HG03095 (cell line): Measurements from ENCODE around the gene DHX34.
A peak's percentile ranks its signal among the peaks of the same experiment; 100 is the strongest.
"Not testable (repeated sequence)": the region's sequence is repeated elsewhere in the genome, so short reads cannot be mapped to it uniquely, and the experiment has no call there.

Experiments
- ATAC-seq: cut with Tn5 transposase; IDR thresholded peaks from one replicate; pipeline ENCODE4 v1.9.1; 2021; ENCODE audit warnings: moderate library complexity; ENCODE audit not compliant: unreplicated experiment

The DHX34 gene

DNA sequence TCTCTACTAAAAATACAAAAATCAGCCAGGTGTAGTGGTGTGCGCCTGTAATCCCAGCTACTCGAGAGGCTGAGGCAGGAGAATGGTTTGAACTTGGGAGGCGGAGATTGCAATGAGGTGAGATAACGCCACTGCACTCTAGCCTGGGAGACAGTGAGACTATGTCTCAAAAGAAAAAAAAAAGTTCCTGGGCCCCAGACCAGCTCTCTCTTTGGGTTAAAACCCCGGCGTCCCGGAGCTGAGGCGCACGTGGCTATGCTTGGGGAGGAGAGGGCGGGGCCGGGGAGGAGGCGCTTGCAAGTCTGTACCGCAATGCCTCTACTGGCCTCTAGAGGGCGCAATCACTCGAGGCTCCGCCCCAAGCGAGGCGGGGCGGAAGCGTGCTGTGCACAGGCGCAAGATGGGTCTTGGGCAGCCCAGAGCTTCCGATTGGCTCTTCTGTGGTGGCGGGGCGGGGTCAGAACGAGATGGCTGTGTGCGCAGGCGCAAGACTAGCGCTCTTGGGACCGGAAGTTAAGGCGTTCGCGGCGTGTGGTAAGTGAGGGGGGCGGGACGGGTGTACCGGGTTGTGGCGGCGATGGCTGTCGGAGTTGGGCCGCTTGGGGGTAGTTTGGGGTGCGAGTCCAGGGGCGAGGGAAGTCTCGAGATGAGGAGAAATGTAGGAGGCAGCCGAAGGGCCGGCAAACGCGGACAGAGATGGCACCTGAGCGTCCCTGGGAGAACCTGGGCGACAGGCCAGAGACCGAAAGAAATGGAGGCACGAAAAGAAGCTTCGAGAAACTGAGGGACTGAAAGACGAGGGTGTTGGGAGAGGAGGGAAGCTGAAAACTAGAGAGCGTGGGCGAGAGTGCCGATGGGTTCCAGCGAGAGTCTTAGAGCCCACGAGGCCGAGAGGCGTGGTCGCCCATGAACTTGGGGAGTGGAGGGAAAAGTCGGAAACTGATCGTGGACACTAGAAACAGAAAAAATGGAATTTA is at the start of gene DHX34:
Gene DHX34 (plus strand): TSS at position 497 of the 977 bp plus-strand sequence. CDS start 3,716 bp downstream, outside the sequence.
- peak; percentile 90 for ATAC-seq

- ATAC-seq, result not testable (repeated sequence)
Observed at GRCh38 chr19:47300867-47301266, 48.2 kb upstream of the DHX34 start.

GRCh38 chr19:47302249-47302648 is 46.9 kb upstream of the DHX34 start:
- ATAC-seq, result no peak

GRCh38 chr19:47303966-47304365 is 45.1 kb upstream of the DHX34 start:
- no peak for ATAC-seq

DNA sequence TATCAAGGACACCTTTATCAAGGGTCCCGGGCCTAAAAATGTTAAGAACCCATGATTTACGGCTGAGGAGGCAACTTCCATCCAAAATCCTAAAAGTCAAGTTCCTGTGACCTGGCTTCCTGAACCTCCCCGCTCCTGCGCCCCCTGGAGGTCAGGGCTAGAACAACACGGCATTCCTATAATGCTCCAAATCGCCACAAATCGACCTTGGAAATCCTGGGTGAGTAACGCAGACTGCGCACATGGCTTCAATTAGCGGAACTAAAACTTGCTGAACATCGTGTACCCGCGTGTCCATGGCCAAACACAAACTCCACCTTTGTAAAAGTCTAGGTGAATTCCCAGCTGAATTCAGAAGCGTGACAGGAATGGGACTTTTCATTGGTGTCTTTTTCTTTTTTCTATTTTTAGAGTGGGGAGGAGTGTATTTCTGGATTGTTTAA is 43.8 kb upstream of the DHX34 start:
- no peak for ATAC-seq

DNA sequence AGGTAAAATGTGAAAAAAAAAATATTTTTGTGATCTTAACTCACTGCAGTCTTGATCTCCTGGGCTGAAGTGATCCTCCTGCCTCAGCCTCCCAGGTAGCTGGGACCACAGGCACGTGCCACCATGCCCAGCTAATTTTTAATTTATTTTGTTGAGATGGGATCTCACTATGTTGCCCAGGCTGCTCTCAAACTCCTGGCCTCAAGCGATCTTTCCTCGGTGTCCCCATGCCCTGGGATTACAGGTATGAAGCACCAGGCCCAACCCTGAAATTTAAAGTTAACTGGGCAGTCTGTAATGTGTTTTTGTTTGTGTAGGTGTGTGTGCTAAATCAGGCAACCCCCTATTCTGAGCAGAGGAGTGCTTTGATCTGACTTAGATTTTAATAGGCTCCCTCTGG is 42.8 kb upstream of the DHX34 start:
- ATAC-seq, result no peak

DNA sequence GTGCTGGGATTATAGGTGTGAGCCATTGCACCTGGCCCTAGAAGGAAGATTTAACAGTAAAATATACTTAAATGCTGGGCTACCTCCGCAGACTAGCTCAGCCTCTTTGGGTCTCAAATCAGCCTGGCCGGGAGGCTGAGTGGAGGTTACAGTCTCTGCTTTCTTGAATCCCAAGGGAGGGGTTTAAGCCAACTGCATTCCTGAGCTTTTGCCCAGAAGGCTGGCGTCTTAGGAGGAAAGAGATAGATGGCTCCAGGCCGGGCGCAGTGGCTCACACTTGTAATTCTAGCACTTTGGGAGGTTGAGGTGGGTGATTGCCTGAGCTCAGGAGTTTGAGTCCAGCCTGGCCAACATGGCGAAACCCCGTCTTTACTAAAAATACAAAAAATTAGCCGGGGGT is 40.1 kb upstream of the DHX34 start:
- no peak for ATAC-seq

DNA sequence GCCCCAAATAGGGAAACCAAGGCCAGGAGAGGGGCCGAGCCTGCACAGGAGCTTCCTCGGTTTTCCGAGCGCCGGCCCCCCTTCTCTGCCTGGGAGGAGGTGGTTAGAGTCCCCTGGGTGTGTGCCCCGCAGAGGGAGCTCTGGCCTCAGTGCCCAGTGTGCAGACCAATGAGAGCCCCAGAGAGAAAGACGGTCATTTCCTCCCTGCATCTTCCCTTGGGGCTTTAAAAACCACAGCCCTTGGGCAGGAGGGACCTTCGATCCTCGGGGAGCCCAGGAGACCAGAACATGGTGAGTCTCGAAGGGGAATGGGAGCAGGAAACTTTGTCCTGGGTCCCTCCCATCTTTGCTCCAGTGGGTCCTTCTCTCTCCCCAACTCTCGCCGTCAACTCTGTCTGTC is 39.5 kb upstream of the DHX34 start, which contains the start of gene C5AR1:
Gene C5AR1 (plus strand): TSS at position 254 of the 400 bp plus-strand sequence. CDS start 35 bp downstream, at position 289.
- ATAC-seq, result no peak

- no peak for ATAC-seq
Observed at GRCh38 chr19:47310323-47310722, 38.8 kb upstream of the DHX34 start.

DNA sequence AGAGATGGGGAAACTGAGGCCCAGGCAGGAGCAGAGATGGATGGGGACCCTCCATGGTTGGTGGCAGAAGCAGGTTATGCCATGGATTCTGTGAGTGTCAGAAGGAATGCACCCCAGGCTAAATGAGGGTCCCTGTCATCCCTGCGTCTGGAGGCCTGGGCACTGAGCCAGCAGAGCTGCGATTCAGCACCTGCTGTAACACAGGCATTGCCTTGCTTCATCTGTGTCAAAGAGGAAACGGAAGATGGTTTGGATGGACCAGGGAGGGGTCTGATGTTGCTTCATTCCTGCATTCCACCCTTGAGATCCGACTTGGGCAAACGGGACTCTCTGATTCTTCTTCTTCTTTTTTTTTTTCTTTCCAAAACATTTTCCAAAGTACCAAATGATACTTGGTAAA is 38.3 kb upstream of the DHX34 start:
- no peak for ATAC-seq

GRCh38 chr19:47312366-47313006 is 36.6 kb upstream of the DHX34 start:
- ATAC-seq, result no peak

- ATAC-seq, result no peak
Observed at GRCh38 chr19:47313754-47314295, 35.3 kb upstream of the DHX34 start.

DNA sequence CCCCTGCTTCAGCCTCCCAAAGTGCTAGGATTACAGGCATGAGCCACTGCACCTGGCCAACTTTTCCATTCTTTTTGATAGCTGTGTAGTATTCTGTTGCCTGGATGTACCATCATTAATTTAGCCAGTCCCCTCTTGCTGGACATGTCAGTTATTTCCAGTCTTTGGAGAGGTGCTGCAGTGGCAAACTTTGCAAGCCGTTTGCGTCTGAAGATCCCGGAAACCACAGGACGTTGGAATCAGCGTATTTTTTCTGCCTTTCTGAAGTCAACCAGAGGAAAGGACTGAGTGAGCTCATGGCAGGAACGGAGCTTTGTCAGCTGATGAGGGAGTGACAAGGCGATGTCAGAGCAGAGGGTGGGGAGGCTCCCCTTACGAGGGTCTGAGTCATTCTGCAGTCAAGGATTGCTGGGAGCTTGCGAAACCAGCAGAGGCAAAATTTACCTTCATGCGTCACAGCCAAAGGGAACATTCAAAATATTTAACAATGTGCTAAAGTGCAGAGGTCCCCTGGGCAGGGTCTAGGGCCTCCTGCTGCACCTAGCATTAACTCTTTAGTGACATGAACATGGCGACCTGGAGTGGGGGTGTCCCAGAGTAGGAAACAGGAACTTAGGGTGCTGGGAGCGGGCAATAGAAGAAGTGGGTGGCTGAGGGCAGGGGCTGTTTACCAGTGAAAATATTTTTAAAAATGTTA is 33.8 kb upstream of the DHX34 start:
- ATAC-seq, result no peak

- ATAC-seq, result no peak
Observed at GRCh38 chr19:47316513-47316912, 32.6 kb upstream of the DHX34 start.

GRCh38 chr19:47319923-47320871 is 28.9 kb upstream of the DHX34 start:
- ATAC-seq, result no peak

- ATAC-seq, result no peak
Observed at GRCh38 chr19:47321630-47322029, 27.5 kb upstream of the DHX34 start.

DNA sequence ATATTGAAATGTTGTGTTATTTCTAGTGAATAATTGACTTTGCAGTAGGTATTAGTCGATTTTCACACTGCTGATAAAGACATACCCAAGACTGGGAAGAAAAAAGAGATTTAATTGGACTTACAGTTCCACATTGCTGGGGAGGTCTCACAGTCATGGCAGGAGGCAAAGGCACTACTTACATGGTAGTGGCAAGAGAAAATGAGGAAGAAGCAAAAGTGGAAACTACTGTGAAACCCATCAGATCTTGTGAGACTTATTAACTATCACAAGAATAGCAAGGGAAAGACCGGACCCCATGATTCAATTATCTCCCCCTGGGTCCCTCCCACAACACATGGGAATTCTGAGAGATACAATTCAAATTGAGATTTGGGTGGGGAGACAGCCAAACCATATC is 27.1 kb upstream of the DHX34 start:
- ATAC-seq, result no peak

DNA sequence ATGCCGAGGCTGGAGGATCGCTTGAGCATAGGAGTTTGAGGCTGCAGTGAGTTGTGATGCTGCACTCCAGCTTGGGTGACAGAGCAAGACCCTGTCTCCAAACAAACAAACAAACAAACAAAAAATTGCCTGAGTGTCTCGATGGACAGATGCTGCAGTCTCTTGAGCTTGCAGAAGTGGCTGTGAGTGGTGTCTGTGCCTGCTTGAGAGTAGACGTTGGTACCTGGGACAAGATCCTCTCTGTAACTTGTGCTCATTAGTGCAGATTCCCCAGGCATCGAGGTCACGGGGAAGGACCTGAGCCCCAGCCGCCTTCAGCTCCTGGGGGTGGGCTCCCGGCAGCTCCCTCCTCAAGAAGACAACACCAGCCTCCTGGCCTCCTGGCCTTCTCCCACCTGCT is 25.7 kb upstream of the DHX34 start:
- no peak for ATAC-seq

GRCh38 chr19:47323872-47324271 is 25.2 kb upstream of the DHX34 start:
- ATAC-seq, result no peak

GRCh38 chr19:47324502-47324901 is 24.6 kb upstream of the DHX34 start:
- ATAC-seq, result no peak
